MM.1S (cell line): ENCODE measurements around the gene TRPC6.

Experiments used
- EZH2 ChIP-seq: fragments of 300-600 bp; sonication (generic); optimal IDR thresholded peaks from 2 replicates; pipeline ENCODE3; 2017; ENCODE audit warnings: low read depth, mild to moderate bottlenecking, antibody characterized with exemption, low read length, mixed read lengths
- TF ChIP-seq, protein P1 (sequence below): fragments of 300-600 bp; sonication (generic); IDR thresholded peaks from 2 replicates; pipeline ENCODE4 v1.5.1; 2016; ENCODE audit warnings: antibody characterized with exemption, low read length, mixed read lengths

DNA sequence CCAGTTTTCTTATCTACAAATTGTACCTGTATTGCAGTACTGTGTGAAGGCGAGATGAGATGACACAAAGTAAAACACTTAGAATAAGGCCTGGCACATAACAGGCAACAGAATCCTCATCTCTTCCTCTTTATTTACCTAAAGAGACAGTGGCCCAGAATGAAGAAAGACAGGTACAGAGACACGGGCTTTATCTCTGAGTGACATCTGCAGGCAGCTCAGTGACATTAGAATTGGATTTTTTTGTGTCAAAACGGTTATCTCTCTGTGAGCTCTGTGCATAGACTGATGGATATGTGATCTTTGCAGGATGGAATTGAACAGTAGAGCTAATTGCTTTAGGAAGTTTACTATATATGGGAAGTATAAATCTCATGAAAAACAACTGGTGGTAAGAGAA is 36.2 kb upstream of the TRPC6 start:
- TF ChIP-seq, protein P1, sequence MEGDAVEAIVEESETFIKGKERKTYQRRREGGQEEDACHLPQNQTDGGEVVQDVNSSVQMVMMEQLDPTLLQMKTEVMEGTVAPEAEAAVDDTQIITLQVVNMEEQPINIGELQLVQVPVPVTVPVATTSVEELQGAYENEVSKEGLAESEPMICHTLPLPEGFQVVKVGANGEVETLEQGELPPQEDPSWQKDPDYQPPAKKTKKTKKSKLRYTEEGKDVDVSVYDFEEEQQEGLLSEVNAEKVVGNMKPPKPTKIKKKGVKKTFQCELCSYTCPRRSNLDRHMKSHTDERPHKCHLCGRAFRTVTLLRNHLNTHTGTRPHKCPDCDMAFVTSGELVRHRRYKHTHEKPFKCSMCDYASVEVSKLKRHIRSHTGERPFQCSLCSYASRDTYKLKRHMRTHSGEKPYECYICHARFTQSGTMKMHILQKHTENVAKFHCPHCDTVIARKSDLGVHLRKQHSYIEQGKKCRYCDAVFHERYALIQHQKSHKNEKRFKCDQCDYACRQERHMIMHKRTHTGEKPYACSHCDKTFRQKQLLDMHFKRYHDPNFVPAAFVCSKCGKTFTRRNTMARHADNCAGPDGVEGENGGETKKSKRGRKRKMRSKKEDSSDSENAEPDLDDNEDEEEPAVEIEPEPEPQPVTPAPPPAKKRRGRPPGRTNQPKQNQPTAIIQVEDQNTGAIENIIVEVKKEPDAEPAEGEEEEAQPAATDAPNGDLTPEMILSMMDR: no peak
- TF ChIP-seq EZH2: no peak
